ENCODE measurements around the gene LSAMP.

GRCh38 chr3:116246406-116246980 is 198.8 kb downstream of the LSAMP start:
- TF ChIP-seq POLR2A (IDR thresholded peaks at IDR 0.05), result no peak
- TF ChIP-seq CTCF (IDR thresholded peaks at IDR 0.05), result no peak
